GM12892 (cell line): ENCODE results near the gene YIF1B.
A peak's percentile ranks its signal among the peaks of the same experiment; 100 is the strongest.

Experiments used
- DNase-seq: peaks from one replicate; pipeline ENCODE4 v3.0.0; 2011; ENCODE audit not compliant: insufficient read length
- FAIRE-seq: peaks from 2 replicates; lab custom pipeline; 2011; peaks lifted over from hg19 to GRCh38; lab: Jason Lieb, UNC
- POLR2A ChIP-seq: IDR thresholded peaks from 2 replicates; pipeline ENCODE4 v1.6.1; 2011; ENCODE audit warnings: low read depth, low read length, control low read depth
- POLR2AphosphoS5 ChIP-seq: IDR thresholded peaks from 2 replicates; pipeline ENCODE4 v1.6.1; 2011; ENCODE audit warnings: low read depth, low read length, control low read depth
- TAF1 ChIP-seq: IDR thresholded peaks from 2 replicates; pipeline ENCODE4 v1.6.1; 2011; ENCODE audit warnings: low read depth, mild to moderate bottlenecking, control low read depth, low read length, borderline replicate concordance

Gene YIF1B

GRCh38 chr19:38324431-38324830, 8.7 kb upstream of the YIF1B start:
- DNase-seq (no peak), FAIRE-seq (no peak)
- TF ChIP-seq POLR2AphosphoS5 = no peak
- no peak for TF ChIP-seq TAF1
- no peak for TF ChIP-seq POLR2A

- TF ChIP-seq TAF1 (no peak), POLR2A (no peak), POLR2AphosphoS5 (no peak)
- DNase-seq = no peak
- FAIRE-seq = no peak
Measured at GRCh38 chr19:38323291-38323690, 7.5 kb upstream of the YIF1B start.

DNA sequence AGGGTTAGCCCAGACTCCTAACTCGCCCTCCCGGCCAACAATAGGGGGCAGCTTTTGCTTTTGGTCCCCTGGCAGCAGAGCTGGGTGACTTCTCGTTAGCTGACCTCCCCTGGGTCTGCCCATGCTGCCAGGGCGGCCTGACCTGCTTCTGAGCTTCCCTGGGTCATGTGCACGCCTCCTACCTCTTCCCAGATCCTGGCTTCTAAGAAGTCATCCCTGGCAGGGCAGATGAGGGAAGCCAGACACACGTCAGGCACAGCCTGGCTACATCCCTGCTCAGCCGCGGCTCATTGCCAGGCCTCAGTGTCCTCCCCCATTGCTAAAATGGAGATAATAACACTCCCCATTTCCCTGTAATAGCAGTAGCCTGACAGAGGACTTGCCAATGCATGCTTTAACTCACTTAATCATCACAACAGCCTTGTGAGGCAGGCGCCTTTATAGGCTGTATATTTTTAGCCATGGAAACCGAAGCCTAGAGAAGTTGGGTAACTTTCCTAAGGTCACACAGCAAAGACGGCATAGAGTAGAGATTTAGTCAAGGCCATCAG, 6.0 kb upstream of the YIF1B start:
- no peak for DNase-seq
- no peak for TF ChIP-seq POLR2AphosphoS5
- no peak for FAIRE-seq

DNA sequence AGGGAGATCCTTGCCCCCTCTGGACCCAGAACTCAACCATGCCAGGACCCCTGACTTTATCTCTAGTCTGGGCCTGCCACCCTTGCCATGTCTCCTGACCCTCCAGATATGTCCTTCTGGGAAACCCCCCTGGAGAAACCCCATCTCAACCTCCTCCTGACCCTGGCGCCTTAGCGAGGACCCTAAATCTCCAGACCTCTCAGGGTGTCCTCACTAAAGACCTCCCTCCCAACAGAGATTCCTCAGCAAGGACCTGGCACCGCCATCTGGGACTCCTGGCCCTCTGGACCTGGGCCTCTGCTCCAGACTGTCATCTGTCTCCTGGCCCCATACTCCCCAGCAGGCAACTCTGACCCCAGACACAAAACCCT, 5.2 kb upstream of the YIF1B start:
- DNase-seq (no peak), FAIRE-seq (no peak)
- no peak for TF ChIP-seq POLR2A
- TF ChIP-seq POLR2AphosphoS5 = no peak
- TF ChIP-seq TAF1 = no peak

- TF ChIP-seq POLR2A = no peak
- no peak for TF ChIP-seq TAF1
- DNase-seq (no peak), FAIRE-seq (no peak)
Measured at GRCh38 chr19:38319421-38320258, 3.9 kb upstream of the YIF1B start, which contains the start of gene KCNK6. Gene KCNK6 (plus strand): TSS chr19:38319845. CDS start chr19:38319951, 106 bp downstream.

- FAIRE-seq (no peak), DNase-seq (no peak)
- TF ChIP-seq POLR2A (no peak), POLR2AphosphoS5 (no peak), TAF1 (no peak)
Measured at GRCh38 chr19:38318660-38319059, 2.9 kb upstream of the YIF1B start.

DNA sequence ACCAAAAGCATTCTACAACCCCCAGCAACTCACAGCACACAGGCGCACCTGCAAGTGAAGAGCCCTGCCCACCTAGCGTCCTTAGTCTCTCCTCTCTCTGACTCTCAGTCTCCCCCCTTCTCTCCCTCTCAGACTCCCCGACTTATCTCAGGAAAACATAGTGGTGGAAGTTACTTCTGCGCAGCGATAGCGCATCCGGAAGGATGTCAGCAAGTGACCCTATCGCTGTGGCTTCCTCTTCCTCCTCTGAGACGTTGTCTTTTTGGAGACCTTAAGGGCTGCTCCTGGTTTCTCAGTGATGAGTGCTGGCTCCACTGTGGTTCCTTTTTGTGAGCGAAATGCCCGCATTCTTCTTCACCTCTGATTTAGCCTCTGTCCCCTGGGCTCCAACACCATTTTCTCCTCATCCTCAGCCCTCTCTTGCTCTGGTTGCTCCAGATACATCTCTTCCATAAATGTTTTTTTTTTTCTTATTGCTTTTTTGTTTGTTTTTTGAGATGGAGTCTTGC, 1.4 kb upstream of the YIF1B start:
- DNase-seq = no peak
- FAIRE-seq = peak; percentile 74
- TF ChIP-seq TAF1 (no peak), POLR2A (no peak), POLR2AphosphoS5 (no peak)

- DNase-seq (no peak), FAIRE-seq (peak; percentile 36)
- TF ChIP-seq POLR2A (no peak), POLR2AphosphoS5 (no peak), TAF1 (no peak)
Measured at GRCh38 chr19:38316477-38317067, 825 bp upstream of the YIF1B start.

GRCh38 chr19:38310986-38311385, 4.8 kb downstream of the YIF1B start:
- DNase-seq (no peak), FAIRE-seq (no peak)
- TF ChIP-seq POLR2A (no peak), TAF1 (no peak), POLR2AphosphoS5 (no peak)

DNA sequence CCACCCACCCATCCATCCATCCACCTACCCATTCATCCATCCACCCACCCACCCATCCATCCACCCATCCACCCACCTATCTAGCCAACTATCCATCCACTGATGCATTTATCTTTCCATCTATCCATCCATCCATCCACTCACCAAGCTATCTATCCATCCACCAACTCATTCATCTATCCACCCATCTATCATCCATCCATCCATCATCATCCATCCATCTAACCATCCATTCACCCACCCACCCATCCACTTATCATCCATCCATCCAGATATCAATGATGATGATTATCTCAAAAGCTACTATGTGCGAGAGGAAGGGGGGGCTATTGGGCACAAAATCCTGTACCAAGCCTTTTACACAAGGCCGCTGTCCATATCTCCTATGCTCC, 5.5 kb downstream of the YIF1B start:
- TF ChIP-seq TAF1 (no peak), POLR2AphosphoS5 (no peak)
- FAIRE-seq = no peak
- no peak for DNase-seq

GRCh38 chr19:38309615-38310278, 6.0 kb downstream of the YIF1B start:
- FAIRE-seq (no peak), DNase-seq (no peak)
- TF ChIP-seq POLR2AphosphoS5 (no peak), POLR2A (no peak), TAF1 (no peak)

DNA sequence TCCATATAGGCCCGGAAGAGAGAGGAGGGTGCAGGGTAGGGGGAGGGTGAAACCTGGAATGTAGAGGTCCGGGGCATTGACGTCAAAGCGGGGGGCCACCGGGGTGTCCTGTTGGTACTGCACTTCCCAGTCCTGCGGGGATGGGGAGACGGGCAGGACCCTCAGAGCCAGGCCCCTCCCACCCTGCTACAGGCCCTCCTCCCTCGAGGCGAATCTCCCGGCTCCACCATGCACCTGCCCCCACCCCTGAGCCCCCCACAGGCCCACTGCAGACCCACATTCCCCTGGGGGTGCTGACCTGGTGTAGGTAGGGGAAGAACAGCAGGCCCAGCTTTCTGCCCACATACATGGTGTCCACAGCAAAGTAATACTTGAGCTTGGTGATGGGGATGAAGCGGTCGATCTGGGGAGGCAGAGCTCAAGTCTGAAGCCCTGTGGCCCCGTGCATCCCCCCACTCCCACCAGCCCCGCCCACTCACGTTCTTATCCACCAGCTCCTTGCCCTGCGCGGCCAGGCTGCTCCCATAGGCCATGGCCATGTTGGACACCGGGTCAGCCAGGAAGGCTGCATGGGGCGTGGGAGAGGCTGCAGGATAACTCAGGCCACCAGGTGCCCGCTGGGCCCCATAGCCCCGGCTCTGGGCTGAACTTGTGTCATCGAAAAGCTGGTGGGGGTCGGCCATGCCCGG, 6.7 kb downstream of the YIF1B start:
- TF ChIP-seq TAF1 (no peak), POLR2AphosphoS5 (no peak), POLR2A (no peak)
- no peak for FAIRE-seq
- DNase-seq = no peak
